HepG2 (cell line): ENCODE results near the gene TEKT5. TPM values are rescaled to one million over a fixed set of nuclear protein-coding genes. Genes with fewer than 3 reads are reported as not detected.
"Not testable (repeated sequence)": the region's sequence is repeated elsewhere in the genome, so short reads cannot be mapped to it uniquely, and the experiment has no call there.

Experiments used
- ATAC-seq: fragments of 200-7000 bp; cut with Tn5 transposase; 3 replicates; pipeline ENCODE4 v1.9.1; 2020; ENCODE audit warnings: mild to moderate bottlenecking, moderate library complexity
- BruUV-seq: library from RNA; stranded (reverse); fragments of 400-500 nt; replicated peaks from 2 replicates; lab custom pipeline; 2021; lab: Mats Ljungman, UMichigan
- CTCF ChIA-PET: fragments of 300-600 bp; formaldehyde crosslinking; extraction: SDS; loops from one replicate; lab custom pipeline; 2021; ENCODE audit warnings: low total read pairs, inconsistent platforms, low intra/inter-chr PET ratio; lab: Yijun Ruan, JAX
- POLR2A ChIA-PET: fragments of 350-600 bp; sonication (Branson Sonifier 250); formaldehyde crosslinking; loops from one replicate; lab custom pipeline; 2020; ENCODE audit warnings: antibody characterized with exemption, inconsistent platforms; lab: Yijun Ruan, JAX
- DNase-seq: peaks from one replicate; pipeline ENCODE4 v3.0.0-alpha.2; 2015; ENCODE audit warnings: low spot score
- FAIRE-seq: peaks from 3 replicates; lab custom pipeline; 2011; peaks lifted over from hg19 to GRCh38; lab: Jason Lieb, UNC
- H2AFZ ChIP-seq: one replicate; pipeline ENCODE4 v1.6.1; 2011; ENCODE audit warnings: low read length, inconsistent platforms
- H3K27ac ChIP-seq: fragments of 300-600 bp; 3 replicates; pipeline ENCODE4 v1.8.0; 2011; ENCODE audit warnings: mixed run types, mild to moderate bottlenecking, mixed read lengths, low read length, inconsistent platforms; ENCODE audit not compliant: insufficient read depth; ENCODE audit errors: extremely low read length
- H3K27me3 ChIP-seq, 2 experiments: fragments of 200-600 bp in 1 of 2; 2 replicates in 1 of 2; 3 replicates in 1 of 2; pipeline versions ENCODE4 v1.6.0 to v1.8.0; 2011; ENCODE audit warnings: low read length in 2 of 2, mild to moderate bottlenecking in 2 of 2, moderate library complexity in 2 of 2, inconsistent platforms in 1 of 2; ENCODE audit not compliant: insufficient read depth in 2 of 2, control insufficient read depth in 1 of 2
- H3K36me3 ChIP-seq, 2 experiments: fragments of 200-600 bp in 1 of 2; replicated peaks in 1 of 2; 2 replicates in 1 of 2; 3 replicates in 1 of 2; pipeline versions ENCODE4 v1.5.1 to v1.8.0; 2011; ENCODE audit warnings: low read length in 2 of 2, inconsistent platforms in 1 of 2; ENCODE audit not compliant: insufficient read depth in 2 of 2, control insufficient read depth in 1 of 2
- H3K4me1 ChIP-seq: 2 replicates; pipeline ENCODE4 v1.5.1; 2012; ENCODE audit warnings: low read length, inconsistent platforms; ENCODE audit not compliant: insufficient read depth
- H3K4me2 ChIP-seq: 2 replicates; pipeline ENCODE4 v1.6.0; 2011; ENCODE audit warnings: low read depth, low read length, inconsistent platforms
- H3K4me3 ChIP-seq, 3 experiments: fragments of 200-600 bp in 1 of 3; sonication (generic), shearing (Covaris generic) in 1 of 3; replicated peaks in 1 of 3; 2 replicates each; pipeline ENCODE4 v1.5.1; 2011 to 2016; ENCODE audit warnings: low read length in 3 of 3, inconsistent platforms in 2 of 3, low read depth in 2 of 3, mild to moderate bottlenecking in 2 of 3, control low read depth in 1 of 3, mixed read lengths in 1 of 3; ENCODE audit not compliant: insufficient read depth in 1 of 3
- H3K79me2 ChIP-seq: one replicate; pipeline ENCODE4 v1.6.1; 2011; ENCODE audit warnings: low read length, inconsistent platforms; ENCODE audit not compliant: insufficient read depth
- H3K9ac ChIP-seq: 2 replicates; pipeline ENCODE4 v1.6.0; 2011; ENCODE audit warnings: mild to moderate bottlenecking, low read depth, low read length, inconsistent platforms; ENCODE audit not compliant: insufficient read depth
- H3K9me3 ChIP-seq: 2 replicates; pipeline ENCODE4 v1.5.1; 2012; ENCODE audit warnings: mild to moderate bottlenecking, low read length
- H4K20me1 ChIP-seq: 2 replicates; pipeline ENCODE4 v1.6.0; 2011; ENCODE audit warnings: inconsistent platforms, mild to moderate bottlenecking, low read length, moderate library complexity; ENCODE audit not compliant: insufficient read depth
- CEBPB ChIP-seq: IDR thresholded peaks from 2 replicates; pipeline ENCODE4 v1.6.1; 2011; ENCODE audit warnings: low read depth, low read length, improper control_type of control experiment, borderline replicate concordance
- CEBPG ChIP-seq: IDR thresholded peaks from 2 replicates; pipeline ENCODE4 v1.6.1; 2016
- NFIB ChIP-seq: sonication (generic); formaldehyde crosslinking; IDR thresholded peaks from 2 replicates; pipeline ENCODE4 v1.9.0; 2021; ENCODE audit warnings: missing genetic modification reagents, mild to moderate bottlenecking, borderline replicate concordance
- SRY ChIP-seq: sonication (generic); formaldehyde crosslinking; IDR thresholded peaks from 2 replicates; pipeline ENCODE4 v1.8.0; 2022; ENCODE audit warnings: mild to moderate bottlenecking, missing genetic modification reagents
- ZNF121 ChIP-seq: sonication (generic); formaldehyde crosslinking; IDR thresholded peaks from 2 replicates; pipeline ENCODE4 v1.5.0; 2020; ENCODE audit warnings: mild to moderate bottlenecking, missing genetic modification reagents
- WGBS: methylation state at CpG from one replicate; pipeline ENCODE4 v1.1.6; 2017; ENCODE audit warnings: low lambda C conversion rate; 5-methylcytosine and 5-hydroxymethylcytosine counted together
- in situ Hi-C: cut with HindIII; loops from 2 replicates; pipeline ENCODE4 v1.10.0; 2017; ENCODE audit warnings: low pct_unique_long_range_greater_than_20kb; ENCODE audit not compliant: extremely low pct_ligation_motif_present
- intact Hi-C: fragments of 100-400 bp; cut with micrococcal nuclease; formaldehyde crosslinking; loops from one replicate; pipeline ENCODE4 v1.10.0; 2022; ENCODE audit not compliant: unreplicated experiment
- polyA plus RNA-seq, 8 experiments: library from polyadenylated mRNA; depleted of rRNA in 3 of 8; stranded (reverse) in 7 of 8; unstranded in 1 of 8; fragments of >200 nt; fragmentation: Illumina TruSeq in 4 of 8; extraction: Trizol in 4 of 8; gene quantifications; 2 replicates each; pipeline versions ENCODE4 v1.2.1 to v1.2.3, GENCODE V29; 2011 to 2016; ENCODE audit warnings: low read depth in 4 of 8, missing spikeins in 1 of 8, mixed read lengths in 1 of 8; ENCODE audit not compliant: insufficient read depth in 1 of 8
- total RNA-seq, 5 experiments: library from RNA; depleted of rRNA; stranded (reverse); fragments of >200 nt; fragmentation: Illumina TruSeq; extraction: Trizol; gene quantifications; 2 replicates each; pipeline ENCODE4 v1.2.3, GENCODE V29; 2016; ENCODE audit warnings: low read depth in 1 of 5
- TF ChIP-seq, protein P1 (sequence below): sonication (generic); formaldehyde crosslinking; IDR thresholded peaks from 2 replicates; pipeline ENCODE4 v1.4.0; 2020; ENCODE audit warnings: missing genetic modification reagents
- TF ChIP-seq, protein P2 (sequence below): sonication (generic); formaldehyde crosslinking; IDR thresholded peaks from 2 replicates; pipeline ENCODE4; 2020; ENCODE audit warnings: missing genetic modification reagents, mild to moderate bottlenecking, borderline replicate concordance
- TF ChIP-seq, protein P3 (sequence below): sonication (generic); formaldehyde crosslinking; IDR thresholded peaks from 2 replicates; pipeline ENCODE4 v1.5.0; 2020; ENCODE audit warnings: mild to moderate bottlenecking, missing genetic modification reagents

TEKT5 gene
- total and polyA plus RNA-seq, 2 of the 13 experiments (the other 11 are each of a cell fraction or from before 2014, with no cell fraction given), result 0.16 TPM; not detected in 1

DNA sequence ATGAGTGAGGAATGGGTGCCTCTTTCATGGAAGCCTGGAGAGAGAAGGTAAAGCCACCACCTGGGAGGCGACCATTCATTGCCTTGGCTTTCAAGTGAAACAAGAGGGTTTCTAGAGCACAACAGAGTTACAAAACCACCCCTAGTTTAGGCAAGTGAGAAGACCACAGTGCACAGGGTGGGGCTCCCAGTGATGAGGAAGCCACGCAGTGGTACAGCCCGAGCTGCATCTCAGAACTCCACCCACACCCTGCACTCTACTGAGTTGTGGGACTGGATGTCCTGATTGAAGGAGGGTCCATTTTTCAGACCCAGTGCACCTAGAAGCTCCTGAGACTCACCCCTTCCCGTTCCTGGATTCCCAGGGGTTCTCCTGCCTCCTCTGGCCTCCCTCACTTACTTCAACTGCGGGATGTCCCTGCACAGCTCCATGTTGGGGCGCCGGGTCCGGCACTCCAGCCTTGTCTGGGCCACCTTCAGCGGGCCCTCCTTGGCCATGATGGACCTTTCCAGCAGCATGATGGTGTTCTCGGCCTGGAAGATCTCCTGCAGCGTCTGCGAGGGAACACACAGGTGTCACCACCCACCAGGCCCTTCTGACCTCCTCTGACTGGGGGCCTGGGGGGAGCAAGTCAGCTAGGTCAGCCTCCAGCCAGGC, 59.2 kb downstream of the TEKT5 start:
- no peak overlapping the region for H3K4me3 ChIP-seq
- peaks cover 40% of the 10 kb centered on the region for H3K4me1 ChIP-seq
- H4K20me1 ChIP-seq, result no peaks in the 10 kb centered on the region
- 66% methylated on average over 12 of the region's 12 CpGs for WGBS
- 0 out of 2 replicates have a peak, but pooled peaks have one; percentile 20 for TF ChIP-seq NFIB (CRISPR knock-in tag)
- no peak for TF ChIP-seq SRY
- H3K9ac ChIP-seq, result no peak overlapping the region
- H3K9me3 ChIP-seq, result no peaks in the 10 kb centered on the region
- H3K4me2 ChIP-seq, result no peak overlapping the region
- peaks cover 2 to 13% of the 10 kb centered on the region in 2 experiments; a peak in 2 of 5 replicates for H3K27me3 ChIP-seq
- H3K36me3 ChIP-seq, result no peaks in the 10 kb centered on the region
- POLR2A ChIA-PET, result no interaction called here
- in situ Hi-C loops (no loop called here), intact Hi-C loops (no loop called here)
- CTCF ChIA-PET, result no interaction called here
- FAIRE-seq (no peak), ATAC-seq (peak; percentile 25; the same call in 2 of the 3 replicates), DNase-seq (no peak)
- no peak overlapping the region for H2AFZ ChIP-seq
- no TSS peak for BruUV-seq
- no peaks in the 10 kb centered on the region for H3K79me2 ChIP-seq
- H3K27ac ChIP-seq, result no peak overlapping the region

DNA sequence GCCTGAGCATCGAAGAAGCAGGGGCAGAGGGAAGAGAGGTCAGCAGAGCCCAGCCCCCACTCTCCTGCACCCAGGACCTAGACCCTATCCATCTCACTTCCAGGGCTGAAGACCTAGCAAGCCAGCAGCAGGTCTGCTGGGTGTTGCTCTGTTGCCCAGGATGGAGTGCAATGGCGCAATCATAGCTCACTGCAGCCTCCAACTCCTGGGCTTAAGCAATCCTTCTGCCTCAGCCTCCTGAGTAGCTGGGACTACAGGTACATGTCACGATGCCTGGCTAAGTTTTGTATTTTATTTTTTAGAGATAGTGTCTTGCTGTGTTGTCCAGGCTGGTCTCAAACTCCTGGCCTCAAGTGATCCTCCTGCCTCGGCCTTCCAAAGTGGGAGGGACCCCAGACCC, 61.3 kb downstream of the TEKT5 start:
- BruUV-seq, POLR2A ChIA-PET, FAIRE-seq: not testable (repeated sequence)

More for the DNA sequence above, 61.3 kb downstream of the TEKT5 start:
- H3K4me3 ChIP-seq, in situ Hi-C loops, ATAC-seq, H3K27ac ChIP-seq, H3K36me3 ChIP-seq, CTCF ChIA-PET, DNase-seq, H3K9me3 ChIP-seq, H4K20me1 ChIP-seq, H3K79me2 ChIP-seq, H3K9ac ChIP-seq, H3K4me2 ChIP-seq, H2AFZ ChIP-seq, intact Hi-C loops: not testable (repeated sequence)
- Histone ChIP-seq H3K27me3 (peaks cover 4 to 13% of the 10 kb centered on the region in 2 experiments; a peak in 2 of 5 replicates), H3K4me1 (peaks cover 54% of the 10 kb centered on the region)
- 45% methylated on average over 3 of the region's 4 CpGs for whole genome bisulfite sequencing
- TF ChIP-seq, protein P1, sequence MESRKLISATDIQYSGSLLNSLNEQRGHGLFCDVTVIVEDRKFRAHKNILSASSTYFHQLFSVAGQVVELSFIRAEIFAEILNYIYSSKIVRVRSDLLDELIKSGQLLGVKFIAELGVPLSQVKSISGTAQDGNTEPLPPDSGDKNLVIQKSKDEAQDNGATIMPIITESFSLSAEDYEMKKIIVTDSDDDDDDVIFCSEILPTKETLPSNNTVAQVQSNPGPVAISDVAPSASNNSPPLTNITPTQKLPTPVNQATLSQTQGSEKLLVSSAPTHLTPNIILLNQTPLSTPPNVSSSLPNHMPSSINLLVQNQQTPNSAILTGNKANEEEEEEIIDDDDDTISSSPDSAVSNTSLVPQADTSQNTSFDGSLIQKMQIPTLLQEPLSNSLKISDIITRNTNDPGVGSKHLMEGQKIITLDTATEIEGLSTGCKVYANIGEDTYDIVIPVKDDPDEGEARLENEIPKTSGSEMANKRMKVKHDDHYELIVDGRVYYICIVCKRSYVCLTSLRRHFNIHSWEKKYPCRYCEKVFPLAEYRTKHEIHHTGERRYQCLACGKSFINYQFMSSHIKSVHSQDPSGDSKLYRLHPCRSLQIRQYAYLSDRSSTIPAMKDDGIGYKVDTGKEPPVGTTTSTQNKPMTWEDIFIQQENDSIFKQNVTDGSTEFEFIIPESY, result 0 out of 2 replicates have a peak, but pooled peaks have one; percentile 19
- TF ChIP-seq CEBPG (CRISPR knock-in tag), result peak; percentile 67
- TF ChIP-seq ZNF121, result peak; percentile 35; the same call in 1 of the 2 replicates
- TF ChIP-seq, protein P2, sequence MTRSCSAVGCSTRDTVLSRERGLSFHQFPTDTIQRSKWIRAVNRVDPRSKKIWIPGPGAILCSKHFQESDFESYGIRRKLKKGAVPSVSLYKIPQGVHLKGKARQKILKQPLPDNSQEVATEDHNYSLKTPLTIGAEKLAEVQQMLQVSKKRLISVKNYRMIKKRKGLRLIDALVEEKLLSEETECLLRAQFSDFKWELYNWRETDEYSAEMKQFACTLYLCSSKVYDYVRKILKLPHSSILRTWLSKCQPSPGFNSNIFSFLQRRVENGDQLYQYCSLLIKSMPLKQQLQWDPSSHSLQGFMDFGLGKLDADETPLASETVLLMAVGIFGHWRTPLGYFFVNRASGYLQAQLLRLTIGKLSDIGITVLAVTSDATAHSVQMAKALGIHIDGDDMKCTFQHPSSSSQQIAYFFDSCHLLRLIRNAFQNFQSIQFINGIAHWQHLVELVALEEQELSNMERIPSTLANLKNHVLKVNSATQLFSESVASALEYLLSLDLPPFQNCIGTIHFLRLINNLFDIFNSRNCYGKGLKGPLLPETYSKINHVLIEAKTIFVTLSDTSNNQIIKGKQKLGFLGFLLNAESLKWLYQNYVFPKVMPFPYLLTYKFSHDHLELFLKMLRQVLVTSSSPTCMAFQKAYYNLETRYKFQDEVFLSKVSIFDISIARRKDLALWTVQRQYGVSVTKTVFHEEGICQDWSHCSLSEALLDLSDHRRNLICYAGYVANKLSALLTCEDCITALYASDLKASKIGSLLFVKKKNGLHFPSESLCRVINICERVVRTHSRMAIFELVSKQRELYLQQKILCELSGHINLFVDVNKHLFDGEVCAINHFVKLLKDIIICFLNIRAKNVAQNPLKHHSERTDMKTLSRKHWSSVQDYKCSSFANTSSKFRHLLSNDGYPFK (CRISPR knock-in tag), result peak; percentile 21; the same call in 1 of the 2 replicates
- TF ChIP-seq CEBPB, result peak; percentile 79
- TF ChIP-seq, protein P3, sequence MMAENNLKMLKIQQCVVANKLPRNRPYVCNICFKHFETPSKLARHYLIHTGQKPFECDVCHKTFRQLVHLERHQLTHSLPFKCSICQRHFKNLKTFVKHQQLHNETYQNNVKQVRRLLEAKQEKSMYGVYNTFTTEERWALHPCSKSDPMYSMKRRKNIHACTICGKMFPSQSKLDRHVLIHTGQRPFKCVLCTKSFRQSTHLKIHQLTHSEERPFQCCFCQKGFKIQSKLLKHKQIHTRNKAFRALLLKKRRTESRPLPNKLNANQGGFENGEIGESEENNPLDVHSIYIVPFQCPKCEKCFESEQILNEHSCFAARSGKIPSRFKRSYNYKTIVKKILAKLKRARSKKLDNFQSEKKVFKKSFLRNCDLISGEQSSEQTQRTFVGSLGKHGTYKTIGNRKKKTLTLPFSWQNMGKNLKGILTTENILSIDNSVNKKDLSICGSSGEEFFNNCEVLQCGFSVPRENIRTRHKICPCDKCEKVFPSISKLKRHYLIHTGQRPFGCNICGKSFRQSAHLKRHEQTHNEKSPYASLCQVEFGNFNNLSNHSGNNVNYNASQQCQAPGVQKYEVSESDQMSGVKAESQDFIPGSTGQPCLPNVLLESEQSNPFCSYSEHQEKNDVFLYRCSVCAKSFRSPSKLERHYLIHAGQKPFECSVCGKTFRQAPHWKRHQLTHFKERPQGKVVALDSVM (CRISPR knock-in tag), result peak; percentile 97
